Measurements from ENCODE around the gene ADGRB3.
"Not testable (repeated sequence)": the region's sequence is repeated elsewhere in the genome, so short reads cannot be mapped to it uniquely, and the experiment has no call there.

- not testable (repeated sequence) for TF ChIP-seq NBN (IDR thresholded peaks at IDR 0.05); TAF1 (IDR thresholded peaks at IDR 0.05; ENCODE audit: borderline replicate concordance, low read depth, low read length); MXI1 (IDR thresholded peaks at IDR 0.05; ENCODE audit: low read depth, low read length); ESRRA (IDR thresholded peaks at IDR 0.05; ENCODE audit: low read length)
Observed at GRCh38 chr6:68981668-68982067, 346.6 kb downstream of the ADGRB3 start.
